ENCODE measurements around the gene AMFR.
"Not testable (repeated sequence)": the region's sequence is repeated elsewhere in the genome, so short reads cannot be mapped to it uniquely, and the experiment has no call there.

GRCh38 chr16:56375792-56376191 is 49.6 kb downstream of the AMFR start:
- not testable (repeated sequence) for TF ChIP-seq CTCF (IDR thresholded peaks at IDR 0.05); ZFX (IDR thresholded peaks at IDR 0.05; ENCODE audit: borderline replicate concordance)

Measured in 22Rv1 (cell line).